Spleen (tissue), 11 donors: ENCODE results near the gene SLC22A2. TPM values are rescaled to one million over a fixed set of nuclear protein-coding genes. Genes with fewer than 3 reads are reported as not detected.

Experiments used
- DNase-seq: peaks from one replicate; pipeline ENCODE4 v3.0.0-alpha.2; 2020
- H3K27ac ChIP-seq, 8 donors: fragments of 200-600 bp; sonication (generic) in 7 of 8; 1 replicate in 4 of 8; 2 replicates in 4 of 8; pipeline versions ENCODE4 v1.5.0 to v1.8.0; 2016 to 2021; ENCODE audit warnings: inconsistent platforms in 4 of 8, mild to moderate bottlenecking in 4 of 8, moderate library complexity in 1 of 8
- H3K27me3 ChIP-seq, 7 donors: fragments of 200-600 bp; sonication (generic) in 6 of 7; replicated peaks in 1 of 7; 1 replicate in 4 of 7; 2 replicates in 3 of 7; pipeline versions ENCODE4 v1.5.0 to v1.8.0; 2016 to 2021; ENCODE audit warnings: inconsistent platforms in 3 of 7, mild to moderate bottlenecking in 1 of 7
- H3K36me3 ChIP-seq, 6 donors: fragments of 200-600 bp; sonication (generic) in 5 of 6; 1 replicate in 4 of 6; 2 replicates in 2 of 6; pipeline versions ENCODE4 v1.5.0 to v1.8.0; 2016 to 2021; ENCODE audit warnings: inconsistent platforms in 2 of 6
- H3K4me1 ChIP-seq, 6 donors: fragments of 200-600 bp; sonication (generic) in 5 of 6; 1 replicate in 3 of 6; 2 replicates in 3 of 6; pipeline versions ENCODE4 v1.5.0 to v1.8.0; 2016 to 2021; ENCODE audit warnings: inconsistent platforms in 3 of 6
- H3K4me3 ChIP-seq, 8 donors: fragments of 200-600 bp; sonication (generic) in 7 of 8; 1 replicate in 4 of 8; 2 replicates in 4 of 8; pipeline versions ENCODE4 v1.5.0 to v1.8.0; 2016 to 2021; ENCODE audit warnings: inconsistent platforms in 4 of 8, mild to moderate bottlenecking in 4 of 8, moderate library complexity in 2 of 8
- H3K9me3 ChIP-seq, 8 donors: fragments of 200-600 bp; sonication (generic) in 7 of 8; 1 replicate in 4 of 8; 2 replicates in 4 of 8; pipeline versions ENCODE4 v1.5.0 to v1.8.0; 2016 to 2021; ENCODE audit warnings: inconsistent platforms in 4 of 8
- CTCF ChIP-seq, 11 experiments: fragments of 200-600 bp in 7 of 11; fragments of 450-650 bp in 4 of 11; sonication (generic) in 4 of 11; IDR thresholded peaks in 8 of 11; conservative IDR thresholded peaks in 3 of 11; 1 replicate in 7 of 11; 2 replicates in 4 of 11; pipeline versions ENCODE4 v1.4.0 to v1.8.0; 2016 to 2021; ENCODE audit warnings: antibody characterized with exemption in 11 of 11, inconsistent platforms in 4 of 11, mild to moderate bottlenecking in 1 of 11
- POLR2A ChIP-seq, 3 donors: fragments of 450-650 bp; IDR thresholded peaks; one replicate each; pipeline ENCODE4 v1.5.1; 2017; ENCODE audit warnings: antibody characterized with exemption in 3 of 3, mild to moderate bottlenecking in 1 of 3
- POLR2AphosphoS5 ChIP-seq, 3 donors: sonication (generic); formaldehyde crosslinking; IDR thresholded peaks; one replicate each; pipeline ENCODE4 v1.5.1; 2017; ENCODE audit warnings: antibody characterized with exemption in 3 of 3
- WGBS, 5 donors: extraction: QIAGEN DNeasy Blood & Tissue Kit in 3 of 5; methylation state at CpG; one replicate each; pipeline versions ENCODE4 v1.1.5 to v1.1.7; 2013 to 2018; 5-methylcytosine and 5-hydroxymethylcytosine counted together
- intact Hi-C: fragments of 100-400 bp; cut with DNase I; formaldehyde crosslinking; loops from one replicate; pipeline ENCODE4 v1.15.0; 2023; ENCODE audit warnings: low total_unique reads
- polyA plus RNA-seq, 3 donors: library from polyadenylated mRNA; stranded (reverse); fragments of 200-250 nt; gene quantifications; one replicate each; pipeline ENCODE4 v1.2.1, GENCODE V29; 2013
- total RNA-seq, 7 donors: library from RNA; depleted of rRNA in 3 of 7; stranded (reverse); fragments of >200 nt in 3 of 7; fragmentation: NEBNext Ultra II Directional in 4 of 7; extraction: Animal tissue kit (Norgen Biotek cat#: 25700) in 4 of 7; gene quantifications; one replicate each; pipeline versions ENCODE4 v1.1.0 to v1.2.1, GENCODE V29; 2016 to 2021
- donor health status: healthy with polysubstance abuse.
- donor health status: DM: no; HTN: no; CAD: no; lungs with moderate emphysema.
- donor health status: DM: no; HTN: no; CAD: no.
- donor health status: Bipolar disorder and iron deficiency.
- donor health status: healthy.
- donor health status: DM: no; HTN: no; CAD: no.
- donor health status: DM: yes; HTN: yes; CAD: no.

The SLC22A2 gene
- total and polyA plus RNA-seq, 10 donors: not detected

- no peaks in the 10 kb centered on the region for H3K36me3 ChIP-seq
- intact Hi-C loops: no loop called here
- WGBS, 5 donors: 93 to 100% (median 94%) methylated on average over 1 of the region's 1 CpG
- no peak overlapping the region for H3K4me3 ChIP-seq
- no peaks in the 10 kb centered on the region for H3K27me3 ChIP-seq
- H3K9me3 ChIP-seq: peaks cover 0 to 55% (median 51%) of the 10 kb centered on the region in 8 donors
- TF ChIP-seq POLR2AphosphoS5 (IDR thresholded peaks at IDR 0.05) (no peak), CTCF (IDR thresholded peaks at IDR 0.05 in 8 of 11, conservative IDR thresholded peaks at IDR 0.05 in 3 of 11) (no peak), POLR2A (IDR thresholded peaks at IDR 0.05) (no peak)
- no peaks in the 10 kb centered on the region for H3K4me1 ChIP-seq
- no peak overlapping the region for H3K27ac ChIP-seq
- DNase-seq: no peak
Observed at GRCh38 chr6:160192840-160193239, 65.8 kb downstream of the SLC22A2 start.

GRCh38 chr6:160190973-160191372 lies 67.6 kb downstream of the SLC22A2 start:
- no peak overlapping the region for H3K4me3 ChIP-seq
- no peak overlapping the region for H3K27ac ChIP-seq
- intact Hi-C loops: no loop called here
- DNase-seq: no peak
- TF ChIP-seq CTCF (IDR thresholded peaks at IDR 0.05 in 8 of 11, conservative IDR thresholded peaks at IDR 0.05 in 3 of 11) (no peak), POLR2A (IDR thresholded peaks at IDR 0.05) (no peak)
- peaks cover 0 to 52% (median 47%) of the 10 kb centered on the region in 8 donors for H3K9me3 ChIP-seq
- H3K27me3 ChIP-seq: no peaks in the 10 kb centered on the region
- no peaks in the 10 kb centered on the region for H3K36me3 ChIP-seq
- no peaks in the 10 kb centered on the region for H3K4me1 ChIP-seq

- Histone ChIP-seq H3K4me3 (no peak overlapping the region), H3K27ac (no peak overlapping the region), H3K9me3 (peaks cover 0 to 43% (median 38%) of the 10 kb centered on the region in 8 donors), H3K36me3 (no peaks in the 10 kb centered on the region), H3K4me1 (no peaks in the 10 kb centered on the region), H3K27me3 (no peaks in the 10 kb centered on the region)
- TF ChIP-seq CTCF (IDR thresholded peaks at IDR 0.05 in 8 of 11, conservative IDR thresholded peaks at IDR 0.05 in 3 of 11): no peak
- TF ChIP-seq POLR2AphosphoS5 (IDR thresholded peaks at IDR 0.05): no peak
- TF ChIP-seq POLR2A (IDR thresholded peaks at IDR 0.05): no peak
- 72 to 83% (median 75%) methylated on average over 1 of the region's 1 CpG for WGBS, 5 donors
- intact Hi-C loops: no loop called here
- no peak for DNase-seq
Observed at GRCh38 chr6:160190081-160190480, 68.5 kb downstream of the SLC22A2 start.

- Histone ChIP-seq H3K9me3 (peaks cover 0 to 30% (median 25%) of the 10 kb centered on the region in 8 donors), H3K27me3 (no peaks in the 10 kb centered on the region), H3K4me3 (no peak overlapping the region), H3K27ac (no peak overlapping the region), H3K36me3 (no peaks in the 10 kb centered on the region), H3K4me1 (no peaks in the 10 kb centered on the region)
- WGBS, 5 donors: 63 to 79% (median 76%) methylated on average over 1 of the region's 1 CpG
- intact Hi-C loops: no loop called here
- TF ChIP-seq CTCF (IDR thresholded peaks at IDR 0.05 in 8 of 11, conservative IDR thresholded peaks at IDR 0.05 in 3 of 11) (no peak), POLR2AphosphoS5 (IDR thresholded peaks at IDR 0.05) (no peak), POLR2A (IDR thresholded peaks at IDR 0.05) (no peak)
- no peak for DNase-seq
Observed at GRCh38 chr6:160188773-160189172, 69.8 kb downstream of the SLC22A2 start.
